PFSK-1 (cell line): Measurements from ENCODE around the gene WBP1L.

Experiments used
- FOXP2 ChIP-seq: optimal IDR thresholded peaks from 2 replicates; pipeline ENCODE3; 2011; ENCODE audit warnings: borderline replicate concordance, control low read depth, inconsistent platforms; ENCODE audit not compliant: insufficient read depth; ENCODE audit errors: extremely low read length, extremely low read depth
- POLR2AphosphoS5 ChIP-seq: IDR thresholded peaks from 2 replicates; pipeline ENCODE4 v1.6.1; 2012; ENCODE audit warnings: low read depth, mild to moderate bottlenecking, control low read depth, low read length, moderate library complexity
- SIN3A ChIP-seq: IDR thresholded peaks from 2 replicates; pipeline ENCODE4 v1.6.1; 2012; ENCODE audit warnings: mild to moderate bottlenecking, low read length, moderate library complexity, borderline replicate concordance; ENCODE audit not compliant: insufficient read depth
- TAF1 ChIP-seq: IDR thresholded peaks from 2 replicates; pipeline ENCODE4 v1.6.1; 2012; ENCODE audit warnings: low read length, control low read depth, borderline replicate concordance; ENCODE audit not compliant: insufficient read depth
- TF ChIP-seq, protein P1 (sequence below), 2 experiments: IDR thresholded peaks; 2 replicates each; pipeline versions ENCODE4 v1.6.1 to v1.8.0; 2011 to 2012; ENCODE audit warnings: low read depth in 2 of 2, low read length in 2 of 2, control low read depth in 1 of 2, inconsistent platforms in 1 of 2, mild to moderate bottlenecking in 1 of 2, moderate library complexity in 1 of 2; ENCODE audit not compliant: insufficient read depth in 1 of 2

Gene WBP1L

DNA sequence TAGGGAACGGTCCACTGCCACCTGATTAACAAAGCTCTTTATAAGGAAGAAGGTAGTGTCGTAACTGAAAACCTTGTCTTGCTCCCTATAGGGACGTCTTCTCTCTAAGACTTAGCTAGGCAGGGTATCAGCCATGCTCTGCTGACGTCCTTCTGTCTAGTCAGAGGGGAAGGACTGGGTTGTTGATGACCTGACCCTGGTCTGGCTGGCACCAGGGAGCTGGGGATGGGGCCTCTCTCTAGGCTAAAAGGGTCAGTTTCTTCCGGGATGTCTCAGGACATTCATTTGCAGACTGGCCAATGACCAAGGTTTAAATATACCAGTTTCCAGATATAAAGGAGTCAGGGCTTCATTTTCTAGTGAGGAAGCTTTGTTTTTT, 83.8 kb downstream of the WBP1L start:
- TF ChIP-seq POLR2AphosphoS5, result no peak
- TF ChIP-seq SIN3A, result no peak
- TF ChIP-seq TAF1, result no peak
- TF ChIP-seq FOXP2, result no peak
- TF ChIP-seq, protein P1, sequence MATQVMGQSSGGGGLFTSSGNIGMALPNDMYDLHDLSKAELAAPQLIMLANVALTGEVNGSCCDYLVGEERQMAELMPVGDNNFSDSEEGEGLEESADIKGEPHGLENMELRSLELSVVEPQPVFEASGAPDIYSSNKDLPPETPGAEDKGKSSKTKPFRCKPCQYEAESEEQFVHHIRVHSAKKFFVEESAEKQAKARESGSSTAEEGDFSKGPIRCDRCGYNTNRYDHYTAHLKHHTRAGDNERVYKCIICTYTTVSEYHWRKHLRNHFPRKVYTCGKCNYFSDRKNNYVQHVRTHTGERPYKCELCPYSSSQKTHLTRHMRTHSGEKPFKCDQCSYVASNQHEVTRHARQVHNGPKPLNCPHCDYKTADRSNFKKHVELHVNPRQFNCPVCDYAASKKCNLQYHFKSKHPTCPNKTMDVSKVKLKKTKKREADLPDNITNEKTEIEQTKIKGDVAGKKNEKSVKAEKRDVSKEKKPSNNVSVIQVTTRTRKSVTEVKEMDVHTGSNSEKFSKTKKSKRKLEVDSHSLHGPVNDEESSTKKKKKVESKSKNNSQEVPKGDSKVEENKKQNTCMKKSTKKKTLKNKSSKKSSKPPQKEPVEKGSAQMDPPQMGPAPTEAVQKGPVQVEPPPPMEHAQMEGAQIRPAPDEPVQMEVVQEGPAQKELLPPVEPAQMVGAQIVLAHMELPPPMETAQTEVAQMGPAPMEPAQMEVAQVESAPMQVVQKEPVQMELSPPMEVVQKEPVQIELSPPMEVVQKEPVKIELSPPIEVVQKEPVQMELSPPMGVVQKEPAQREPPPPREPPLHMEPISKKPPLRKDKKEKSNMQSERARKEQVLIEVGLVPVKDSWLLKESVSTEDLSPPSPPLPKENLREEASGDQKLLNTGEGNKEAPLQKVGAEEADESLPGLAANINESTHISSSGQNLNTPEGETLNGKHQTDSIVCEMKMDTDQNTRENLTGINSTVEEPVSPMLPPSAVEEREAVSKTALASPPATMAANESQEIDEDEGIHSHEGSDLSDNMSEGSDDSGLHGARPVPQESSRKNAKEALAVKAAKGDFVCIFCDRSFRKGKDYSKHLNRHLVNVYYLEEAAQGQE (IDR thresholded peaks at IDR 0.05; ENCODE audit: insufficient read depth in 1 of 2, low read depth in 2 of 2, low read length in 2 of 2), result no peak

DNA sequence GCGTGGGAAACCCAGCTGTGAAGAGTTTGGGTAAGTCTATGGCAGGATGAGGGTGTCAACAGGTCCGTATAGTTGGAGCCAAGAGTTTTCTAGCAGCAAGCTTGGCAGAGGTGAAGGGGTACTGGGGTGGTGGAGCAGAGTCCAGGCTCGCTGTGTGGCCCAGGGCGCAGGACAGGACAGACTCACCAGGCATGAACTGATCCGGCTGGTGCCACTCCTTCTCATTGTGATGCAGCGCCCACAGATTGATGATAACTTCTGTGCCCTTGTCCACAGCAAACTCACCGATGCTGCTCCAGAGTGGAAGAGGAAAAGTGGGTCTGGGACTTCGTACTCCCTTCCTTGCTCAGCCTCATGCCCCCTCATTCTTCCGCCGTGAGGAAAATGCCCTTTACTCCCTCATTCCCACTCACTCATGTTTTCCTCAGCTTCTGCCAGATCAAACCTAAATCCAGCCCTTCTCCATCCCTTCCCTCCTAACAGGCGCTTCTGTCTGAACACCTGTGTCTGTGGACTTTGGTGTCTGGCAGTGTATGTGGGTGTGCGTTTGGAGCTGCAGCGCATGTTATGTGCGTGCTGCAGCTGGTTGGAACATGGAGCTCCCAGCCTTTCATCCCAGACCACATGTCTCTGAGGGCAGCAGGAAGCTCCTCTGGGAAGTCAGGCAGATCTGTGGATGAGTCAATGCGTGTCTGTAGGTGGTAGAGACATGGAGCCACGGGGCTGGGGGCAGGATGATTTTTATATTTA, 87.7 kb downstream of the WBP1L start:
- TF ChIP-seq TAF1, result no peak
- TF ChIP-seq FOXP2, result no peak
- no peak for TF ChIP-seq POLR2AphosphoS5
- TF ChIP-seq SIN3A, result no peak
- TF ChIP-seq, protein P1 (IDR thresholded peaks at IDR 0.05; ENCODE audit: insufficient read depth in 1 of 2, low read depth in 2 of 2, low read length in 2 of 2), result no peak

DNA sequence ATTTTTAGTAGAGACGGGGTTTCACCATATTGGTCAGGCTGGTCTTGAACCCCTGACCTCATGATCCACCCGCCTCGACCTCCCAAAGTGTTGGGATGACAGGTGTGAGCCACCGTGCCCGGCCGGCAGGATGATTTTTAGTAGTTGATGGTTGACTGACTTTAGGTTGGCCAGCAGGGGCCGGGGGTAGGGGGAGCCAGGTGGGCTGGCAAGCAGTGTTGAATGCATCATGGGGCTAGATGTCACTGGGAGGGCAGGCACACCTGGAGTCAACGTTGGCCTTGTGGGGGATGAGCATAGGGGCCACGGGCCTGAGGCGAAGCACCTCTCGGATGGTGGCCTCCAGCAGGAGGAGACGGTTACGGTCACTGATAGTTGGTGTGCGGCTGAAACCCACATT, 88.5 kb downstream of the WBP1L start:
- TF ChIP-seq TAF1, result no peak
- TF ChIP-seq SIN3A, result no peak
- TF ChIP-seq FOXP2, result no peak
- TF ChIP-seq, protein P1 (IDR thresholded peaks at IDR 0.05; ENCODE audit: insufficient read depth in 1 of 2, low read depth in 2 of 2, low read length in 2 of 2), result no peak
- no peak for TF ChIP-seq POLR2AphosphoS5

DNA sequence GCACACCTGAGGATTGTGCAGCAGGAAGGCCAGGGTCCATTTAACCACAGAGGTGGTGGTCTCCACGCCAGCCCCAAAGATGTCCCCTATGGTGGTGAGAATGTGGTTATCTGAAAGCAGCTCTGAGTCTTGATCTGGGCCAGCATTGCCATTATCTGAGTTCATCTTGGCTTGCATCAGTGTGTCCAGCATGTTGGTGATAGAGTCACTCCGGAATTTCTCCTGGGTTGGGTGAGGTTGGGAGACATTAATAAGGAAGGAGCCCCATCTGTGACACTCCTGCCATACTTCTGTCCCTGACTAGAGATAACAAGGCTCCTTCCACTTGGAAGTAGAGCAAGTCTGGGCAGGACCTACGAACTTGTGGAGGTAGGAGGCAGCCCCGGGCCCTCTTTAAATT, 89.2 kb downstream of the WBP1L start:
- TF ChIP-seq FOXP2, result no peak
- TF ChIP-seq POLR2AphosphoS5, result no peak
- no peak for TF ChIP-seq SIN3A
- TF ChIP-seq, protein P1 (IDR thresholded peaks at IDR 0.05; ENCODE audit: insufficient read depth in 1 of 2, low read depth in 2 of 2, low read length in 2 of 2), result no peak
- TF ChIP-seq TAF1, result no peak
